GM10266 (cell line): ENCODE results near the gene PCDHB3.
A peak's percentile ranks its signal among the peaks of the same experiment; 100 is the strongest.
"Not testable (repeated sequence)": the region's sequence is repeated elsewhere in the genome, so short reads cannot be mapped to it uniquely, and the experiment has no call there.

ENCODE experiments used
- DNase-seq: peaks from one replicate; pipeline ENCODE4 v3.0.0; 2012; ENCODE audit errors: extremely low spot score
- CTCF ChIP-seq: IDR thresholded peaks from 2 replicates; pipeline ENCODE4 v1.5.1; 2012; ENCODE audit warnings: mild to moderate bottlenecking, low read depth; ENCODE audit not compliant: control insufficient read depth, insufficient read depth; ENCODE audit errors: missing control alignments

PCDHB3 gene

GRCh38 chr5:141121563-141121962 lies 21.3 kb downstream of the PCDHB3 start, which contains the start of gene PCDHB4:
Gene PCDHB4, plus strand, starts transcription at chr5:141121818. Its CDS starts 181 bp downstream, at chr5:141121999.
- TF ChIP-seq CTCF = no peak

GRCh38 chr5:141121985-141122384 lies 21.7 kb downstream of the PCDHB3 start:
- no peak for DNase-seq
- TF ChIP-seq CTCF = no peak

More at GRCh38 chr5:141121563-141121962, 21.3 kb downstream of the PCDHB3 start, which contains the start of gene PCDHB4:
- DNase-seq = no peak

- not testable (repeated sequence) for DNase-seq
Measured at GRCh38 chr5:141123396-141124135, 23.3 kb downstream of the PCDHB3 start.

GRCh38 chr5:141127305-141127704 lies 27.0 kb downstream of the PCDHB3 start:
- no peak for DNase-seq
- TF ChIP-seq CTCF = no peak

- DNase-seq = no peak
- TF ChIP-seq CTCF = peak; percentile 10
Measured at GRCh38 chr5:141135030-141135717, 34.9 kb downstream of the PCDHB3 start, which contains the start of gene PCDHB5. Gene PCDHB5, plus strand, starts transcription at chr5:141135206. Its CDS starts 229 bp downstream, at chr5:141135435.

- no peak for DNase-seq
- no peak for TF ChIP-seq CTCF
Measured at GRCh38 chr5:141135718-141136266, 35.5 kb downstream of the PCDHB3 start.

- DNase-seq = not testable (repeated sequence)
Measured at GRCh38 chr5:141137346-141137745, 37.1 kb downstream of the PCDHB3 start.

- no peak for DNase-seq
- TF ChIP-seq CTCF = no peak
Measured at GRCh38 chr5:141149812-141150211, 49.5 kb downstream of the PCDHB3 start, which contains the start of gene PCDHB6. Gene PCDHB6, plus strand, starts transcription at chr5:141150057. Its CDS starts 201 bp downstream, at chr5:141150258.
